DLD1 (cell line): ENCODE measurements around the gene HEMGN.

Experiments used
- in situ Hi-C: cut with HindIII; loops from 2 replicates; pipeline ENCODE4 v1.10.0; 2017; ENCODE audit warnings: low sequenced_read_pairs

Gene HEMGN

GRCh38 chr9:97900738-97901565 is 37.0 kb downstream of the HEMGN start:
- in situ Hi-C loops = no loop called here

DNA sequence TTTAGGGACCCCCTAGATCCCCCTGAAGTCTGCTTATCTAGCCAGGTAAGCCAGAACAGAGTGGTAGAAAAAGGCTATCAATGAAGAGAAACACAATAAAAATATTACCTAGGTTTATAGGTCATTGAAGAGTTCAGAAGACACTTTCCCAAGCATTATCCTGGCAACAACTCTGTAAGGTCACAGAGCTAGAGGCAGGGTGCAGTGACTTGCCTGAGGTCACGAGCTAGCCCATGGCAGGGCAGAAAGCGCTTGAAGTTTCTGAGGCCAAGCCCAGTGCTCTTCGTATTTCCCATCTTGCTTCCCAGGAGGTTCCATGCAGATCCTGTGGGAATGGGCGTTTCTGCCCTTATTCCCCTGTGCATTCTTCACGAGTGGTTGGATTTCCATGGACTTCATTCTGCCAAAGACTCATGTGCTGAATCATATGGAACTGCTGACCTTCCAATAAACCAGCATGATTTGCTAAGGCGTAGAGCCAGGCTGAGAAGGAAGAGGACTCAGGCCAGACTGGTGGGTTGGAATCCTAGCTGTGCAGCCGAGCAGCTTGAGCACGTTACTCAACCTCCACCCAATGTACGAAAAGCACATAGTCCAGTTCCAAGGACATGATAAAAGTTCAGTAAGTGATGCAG is 37.8 kb downstream of the HEMGN start:
- in situ Hi-C loops = no loop called here

GRCh38 chr9:97895695-97896332 is 42.2 kb downstream of the HEMGN start:
- in situ Hi-C loops = no loop called here

- in situ Hi-C loops = no loop called here
Observed at GRCh38 chr9:97895211-97895610, 42.8 kb downstream of the HEMGN start.

DNA sequence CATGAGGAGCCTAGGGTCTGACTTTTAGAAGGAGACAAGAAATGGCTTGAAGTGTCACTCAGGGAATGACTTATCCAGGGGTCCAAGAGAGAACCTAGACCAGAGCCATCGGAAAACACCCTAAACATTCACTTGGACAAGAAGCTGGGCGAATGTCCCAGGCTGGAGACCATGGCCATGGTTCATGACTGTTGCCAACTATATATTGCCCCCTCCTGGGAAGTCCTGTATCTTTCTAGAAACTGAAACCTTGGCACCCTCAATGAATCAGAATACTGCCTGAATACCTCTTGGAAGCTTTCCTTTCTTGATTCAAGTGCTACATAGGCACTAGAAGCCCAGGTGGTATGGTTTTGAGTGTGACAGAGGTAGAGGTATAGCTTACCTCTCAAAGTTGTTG is 45.6 kb downstream of the HEMGN start:
- in situ Hi-C loops = no loop called here

DNA sequence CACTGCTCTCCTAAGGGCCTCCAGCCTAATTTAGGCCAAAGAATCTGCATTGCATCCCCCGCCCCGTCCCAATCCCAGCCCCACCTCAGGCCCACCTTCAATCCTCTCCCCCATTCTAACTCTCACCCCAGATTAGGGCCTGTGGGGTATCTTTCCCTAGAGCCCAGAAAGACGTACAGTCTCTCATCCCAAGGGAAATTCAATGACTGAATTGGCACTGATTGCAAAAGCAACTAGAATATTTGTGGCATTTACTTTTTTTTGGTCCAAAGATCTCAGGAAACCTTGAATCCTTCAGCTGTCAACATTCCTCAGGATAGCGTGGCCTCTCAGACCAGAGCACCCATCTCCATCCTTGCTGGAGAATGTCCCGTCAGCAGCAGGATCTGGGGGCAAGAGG is 46.2 kb downstream of the HEMGN start:
- in situ Hi-C loops = no loop called here

GRCh38 chr9:97889941-97890887 is 47.8 kb downstream of the HEMGN start:
- in situ Hi-C loops = no loop called here

DNA sequence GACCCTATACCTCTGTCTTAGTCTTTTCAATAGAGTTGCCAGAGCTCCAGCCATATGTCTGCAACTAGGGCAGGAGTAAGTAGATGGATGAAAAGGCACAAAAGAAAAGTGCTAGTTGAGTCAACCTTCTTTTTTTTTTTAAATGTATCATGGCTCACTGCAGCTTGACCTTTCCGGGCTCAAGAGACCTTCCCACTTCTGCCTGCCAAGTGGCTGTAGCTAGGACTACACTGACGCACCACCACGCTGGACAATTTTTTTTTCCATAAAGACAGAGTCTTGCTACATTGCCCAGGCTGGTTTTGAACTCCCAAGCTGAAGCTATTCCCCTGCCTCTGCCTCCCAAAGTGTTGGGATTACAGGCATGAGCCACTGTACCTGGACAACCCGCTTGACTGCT is 57.6 kb downstream of the HEMGN start:
- in situ Hi-C loops = no loop called here
